BLaER1 treated with 17β-estradiol and CSF1 and Interleukin-3, amounts not matched to agents 10 nM and 100 nM (cell line): Measurements from ENCODE around the gene TBX5.

Experiments
- H3K27ac ChIP-seq, 11 experiments: shearing (Covaris generic); formaldehyde crosslinking; 2 replicates each; pipeline ENCODE4 v1.8.1; 2022
- H3K27me3 ChIP-seq, 11 experiments: shearing (Covaris generic); formaldehyde crosslinking; 2 replicates each; pipeline ENCODE4 v1.8.1; 2022
- H3K36me3 ChIP-seq, 11 experiments: shearing (Covaris generic); formaldehyde crosslinking; 2 replicates each; pipeline ENCODE4 v1.8.1; 2022
- H3K4me1 ChIP-seq, 10 experiments: shearing (Covaris generic); formaldehyde crosslinking; 2 replicates each; pipeline ENCODE4 v1.8.1; 2022
- H3K4me2 ChIP-seq, 11 experiments: shearing (Covaris generic); formaldehyde crosslinking; 2 replicates each; pipeline ENCODE4 v1.8.1; 2022
- H3K4me3 ChIP-seq, 10 experiments: shearing (Covaris generic); formaldehyde crosslinking; 2 replicates each; pipeline ENCODE4 v1.8.1; 2022
- H3K9ac ChIP-seq, 11 experiments: shearing (Covaris generic); formaldehyde crosslinking; 2 replicates each; pipeline ENCODE4 v1.8.1; 2022
- H3K9me3 ChIP-seq, 11 experiments: shearing (Covaris generic); formaldehyde crosslinking; replicated peaks in 1 of 11; 2 replicates each; pipeline ENCODE4 v1.8.1; 2022
- H4K20me1 ChIP-seq, 11 experiments: shearing (Covaris generic); formaldehyde crosslinking; 2 replicates each; pipeline ENCODE4 v1.8.1; 2022
- Cebpa-rat ChIP-seq, 11 experiments: shearing (Covaris generic); IDR thresholded peaks; 2 replicates each; pipeline ENCODE4 v1.8.1; 2022

TBX5 gene

DNA sequence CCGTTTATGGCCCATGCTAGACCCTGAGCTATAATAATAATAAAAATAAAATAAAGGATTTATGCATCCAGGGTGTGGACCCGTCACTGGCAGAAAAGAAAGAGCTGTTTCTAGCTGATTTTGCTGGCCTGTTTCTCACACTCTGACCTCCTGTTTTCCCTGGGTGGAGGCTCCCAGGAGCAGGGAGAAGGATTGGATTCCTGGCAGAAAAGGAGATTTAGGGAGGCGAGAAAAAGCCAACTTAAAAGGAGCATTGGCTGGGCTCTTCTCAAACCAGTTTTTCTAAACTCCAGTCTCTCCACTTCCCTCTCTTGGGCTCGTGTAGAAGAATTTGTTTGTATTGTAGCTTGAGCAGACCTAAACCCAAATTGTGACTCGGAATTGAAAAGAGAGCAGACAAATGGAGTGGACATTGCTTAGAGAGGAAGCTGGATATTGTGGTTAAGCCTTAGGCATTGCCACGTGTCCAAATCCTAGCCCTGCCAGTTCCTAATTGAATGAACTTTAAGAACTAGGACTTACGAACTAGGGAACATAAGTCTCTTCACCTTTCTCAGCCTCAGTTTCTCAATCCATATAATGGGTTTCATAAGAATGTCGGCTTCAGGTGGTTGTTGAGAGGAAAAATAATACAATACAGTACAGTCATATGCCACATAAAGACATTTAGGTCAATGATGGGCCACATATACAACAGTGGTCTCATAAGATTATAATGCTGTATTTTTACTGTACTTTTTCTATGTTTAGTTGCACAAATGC is 14.4 kb upstream of the TBX5 start:
- no peak for TF ChIP-seq Cebpa-rat (IDR thresholded peaks at IDR 0.05)
- Histone ChIP-seq H3K4me1 (peaks cover 4 to 23% (median 14%) of the 10 kb centered on the region in 10 experiments), H4K20me1 (peaks cover 0 to 10% (median 3%) of the 10 kb centered on the region in 11 experiments; a peak in 5 of 22 replicates), H3K27me3 (peaks cover 9 to 39% (median 22%) of the 10 kb centered on the region in 11 experiments), H3K4me3 (no peak overlapping the region), H3K4me2 (no peak overlapping the region), H3K36me3 (no peaks in the 10 kb centered on the region), H3K27ac (no peak overlapping the region), H3K9ac (no peak overlapping the region), H3K9me3 (peaks cover 0 to 17% (median 0%) of the 10 kb centered on the region in 11 experiments; a peak in 8 of 22 replicates)

DNA sequence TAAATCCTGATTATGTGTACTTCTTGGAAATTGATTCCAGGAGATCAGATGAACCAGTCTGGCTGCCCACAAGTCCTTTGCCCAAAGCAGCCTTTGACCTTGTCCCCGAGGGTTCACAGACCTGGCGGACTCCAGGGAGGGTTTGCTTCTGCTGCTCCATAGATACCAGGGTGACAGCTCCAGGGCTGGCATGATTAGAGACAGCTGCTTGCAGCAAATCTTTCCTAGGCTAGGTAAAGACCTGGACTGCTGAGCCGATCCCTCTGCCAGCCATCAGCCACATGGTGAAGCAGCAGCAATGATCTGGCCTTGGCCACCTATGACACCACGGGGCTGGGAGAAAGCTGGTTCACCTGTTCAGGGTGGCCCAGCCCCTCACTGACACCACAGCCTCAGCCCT is 10.1 kb upstream of the TBX5 start:
- no peak for TF ChIP-seq Cebpa-rat (IDR thresholded peaks at IDR 0.05)
- H3K9me3 ChIP-seq: peaks cover 0 to 13% (median 0%) of the 10 kb centered on the region in 11 experiments; a peak in 4 of 22 replicates
- no peaks in the 10 kb centered on the region for H3K36me3 ChIP-seq
- peaks cover 53 to 82% (median 65%) of the 10 kb centered on the region in 11 experiments for H3K27me3 ChIP-seq
- H3K9ac ChIP-seq: no peak overlapping the region
- H3K27ac ChIP-seq: no peak overlapping the region
- no peak overlapping the region for H3K4me2 ChIP-seq
- H3K4me1 ChIP-seq: no peaks in the 10 kb centered on the region
- peaks cover 0 to 45% (median 21%) of the 10 kb centered on the region in 11 experiments; a peak in 11 of 22 replicates for H4K20me1 ChIP-seq
- no peak overlapping the region for H3K4me3 ChIP-seq

GRCh38 chr12:114415525-114415868 is 9.6 kb upstream of the TBX5 start:
- H3K4me1 ChIP-seq: no peaks in the 10 kb centered on the region

DNA sequence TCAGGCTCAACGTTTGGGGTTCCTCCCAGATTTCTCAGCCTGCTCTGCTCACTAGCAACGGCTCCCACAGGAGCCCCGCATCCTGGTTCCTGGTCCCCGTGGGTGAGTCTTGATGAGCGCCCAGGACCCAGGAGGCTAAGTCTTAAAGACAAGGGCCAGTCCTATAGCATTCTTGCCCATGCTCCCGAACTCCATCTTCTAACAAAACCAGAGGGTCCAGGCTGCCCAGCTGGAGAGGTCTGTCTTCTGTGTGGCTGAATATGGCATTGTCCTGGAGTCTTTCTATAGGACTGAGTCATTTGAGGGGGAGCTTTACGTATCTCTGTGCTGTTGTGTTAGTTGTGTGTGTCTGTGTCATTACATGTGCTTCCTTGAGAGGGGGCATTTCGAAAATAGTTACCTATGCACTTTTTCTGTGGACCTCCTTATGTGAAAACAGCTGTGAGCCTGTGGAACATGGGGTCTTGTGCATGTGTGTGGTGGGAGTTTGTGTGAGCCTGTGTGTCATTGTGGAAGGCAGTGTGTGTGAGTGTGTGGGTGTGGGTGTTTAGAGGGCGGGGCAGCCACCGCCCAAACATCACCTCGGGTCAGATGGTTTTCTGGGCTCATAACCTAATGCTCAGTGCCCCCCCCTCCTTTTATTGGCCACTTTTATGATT is 9.1 kb upstream of the TBX5 start:
- peaks cover 0 to 51% (median 21%) of the 10 kb centered on the region in 11 experiments; a peak in 11 of 22 replicates for H4K20me1 ChIP-seq
- no peak overlapping the region for H3K9ac ChIP-seq

More at GRCh38 chr12:114415525-114415868, 9.6 kb upstream of the TBX5 start:
- Histone ChIP-seq H3K4me2 (no peak overlapping the region), H3K4me3 (no peak overlapping the region), H3K36me3 (no peaks in the 10 kb centered on the region), H3K27ac (no peak overlapping the region), H4K20me1 (peaks cover 0 to 50% (median 21%) of the 10 kb centered on the region in 11 experiments; a peak in 11 of 22 replicates), H3K27me3 (peaks cover 58 to 87% (median 71%) of the 10 kb centered on the region in 11 experiments), H3K9ac (no peak overlapping the region), H3K9me3 (peaks cover 0 to 18% (median 4%) of the 10 kb centered on the region in 11 experiments; a peak in 4 of 22 replicates)
- no peak for TF ChIP-seq Cebpa-rat (IDR thresholded peaks at IDR 0.05)

DNA sequence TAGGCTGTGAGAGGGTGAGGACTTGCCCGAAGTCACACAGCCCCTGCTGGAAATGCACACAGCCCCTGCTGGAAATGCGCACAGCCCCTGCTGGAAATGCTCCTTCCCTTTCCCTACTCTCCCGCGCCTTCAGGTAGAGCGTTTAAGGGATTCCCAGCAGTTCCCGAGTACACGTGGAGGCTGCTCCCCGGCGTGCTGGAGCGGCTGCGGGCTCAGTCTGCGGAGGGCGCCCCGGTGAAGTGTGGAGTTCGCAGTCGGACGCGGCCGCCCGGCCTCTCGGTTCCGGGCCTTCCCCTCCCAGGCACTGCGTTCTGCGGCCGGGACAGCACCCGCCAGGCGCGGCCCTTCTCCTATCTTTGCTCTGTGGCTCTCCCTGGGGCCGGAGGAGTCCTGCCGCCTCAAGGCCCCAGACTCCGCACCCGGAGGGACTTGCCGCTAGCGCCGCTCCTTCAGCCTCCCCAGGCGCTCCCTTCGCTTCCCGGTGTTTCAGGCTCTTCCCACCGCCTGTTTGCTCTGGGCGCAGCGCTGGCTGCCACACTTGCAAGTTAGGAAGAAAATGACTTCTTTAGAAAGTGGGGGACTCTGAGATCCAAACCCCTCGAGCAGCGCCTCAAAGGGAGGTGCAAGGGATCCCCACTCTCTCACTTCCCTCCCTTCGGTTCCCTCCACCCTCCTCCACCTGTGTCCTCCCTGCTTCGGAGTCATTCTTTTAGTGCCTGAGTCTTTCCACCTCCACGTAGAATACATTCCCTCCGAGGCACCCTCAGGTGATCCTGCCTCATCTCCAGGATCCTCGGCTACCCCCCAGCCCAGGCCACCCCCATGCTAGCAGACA is 8.3 kb upstream of the TBX5 start:
- Histone ChIP-seq H3K9me3 (peaks cover 3 to 25% (median 9%) of the 10 kb centered on the region in 11 experiments; a peak in 21 of 22 replicates), H3K9ac (no peak overlapping the region), H3K27ac (no peak overlapping the region), H4K20me1 (peaks cover 0 to 58% (median 23%) of the 10 kb centered on the region in 11 experiments; a peak in 11 of 22 replicates), H3K36me3 (no peaks in the 10 kb centered on the region), H3K4me3 (no peak overlapping the region), H3K4me2 (no peak overlapping the region), H3K4me1 (no peaks in the 10 kb centered on the region), H3K27me3 (peaks cover 70 to 90% (median 83%) of the 10 kb centered on the region in 11 experiments)
- TF ChIP-seq Cebpa-rat (IDR thresholded peaks at IDR 0.05): no peak

More for the DNA sequence above, 9.1 kb upstream of the TBX5 start:
- no peak overlapping the region for H3K4me3 ChIP-seq
- H3K4me1 ChIP-seq: no peaks in the 10 kb centered on the region
- TF ChIP-seq Cebpa-rat (IDR thresholded peaks at IDR 0.05): no peak
- peaks cover 63 to 87% (median 76%) of the 10 kb centered on the region in 11 experiments for H3K27me3 ChIP-seq
- no peaks in the 10 kb centered on the region for H3K36me3 ChIP-seq
- peaks cover 0 to 20% (median 4%) of the 10 kb centered on the region in 11 experiments; a peak in 4 of 22 replicates for H3K9me3 ChIP-seq
- H3K4me2 ChIP-seq: no peak overlapping the region
- H3K27ac ChIP-seq: no peak overlapping the region

- no peak overlapping the region for H3K27ac ChIP-seq
- no peak overlapping the region for H3K4me3 ChIP-seq
- no peaks in the 10 kb centered on the region for H3K36me3 ChIP-seq
- H3K4me2 ChIP-seq: no peak overlapping the region
- peaks cover 15 to 37% (median 20%) of the 10 kb centered on the region in 11 experiments for H3K9me3 ChIP-seq
- H3K4me1 ChIP-seq: no peaks in the 10 kb centered on the region
- peaks cover 0 to 58% (median 24%) of the 10 kb centered on the region in 11 experiments; a peak in 12 of 22 replicates for H4K20me1 ChIP-seq
- H3K9ac ChIP-seq: no peak overlapping the region
- peaks cover 82 to 98% (median 95%) of the 10 kb centered on the region in 11 experiments for H3K27me3 ChIP-seq
- TF ChIP-seq Cebpa-rat (IDR thresholded peaks at IDR 0.05): no peak
Observed at GRCh38 chr12:114412825-114413749, 7.1 kb upstream of the TBX5 start.

DNA sequence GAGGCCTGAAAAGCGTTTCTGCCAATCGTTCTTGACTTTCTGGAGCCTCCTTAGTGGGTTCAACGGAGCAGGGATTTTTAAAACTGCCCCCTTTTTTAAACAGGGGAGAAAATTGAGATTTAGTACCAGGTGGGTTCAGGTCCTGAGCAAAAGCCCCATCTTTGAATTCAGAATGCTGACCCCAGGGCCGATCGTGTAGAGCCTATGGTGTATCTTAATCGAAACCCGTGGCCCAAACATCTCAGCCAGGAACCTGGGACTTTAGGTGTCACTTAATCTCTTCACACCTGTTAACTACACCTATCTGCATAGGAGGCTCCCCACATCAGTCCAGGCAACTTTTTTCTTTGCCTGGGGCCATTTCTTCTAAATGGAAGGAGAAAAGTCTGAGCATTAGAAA is 6.4 kb upstream of the TBX5 start:
- H3K36me3 ChIP-seq: no peaks in the 10 kb centered on the region
- peaks cover 0 to 60% (median 24%) of the 10 kb centered on the region in 11 experiments; a peak in 11 of 22 replicates for H4K20me1 ChIP-seq
- H3K4me3 ChIP-seq: no peak overlapping the region
- no peak overlapping the region for H3K9ac ChIP-seq
- H3K27ac ChIP-seq: no peak overlapping the region
- no peaks in the 10 kb centered on the region for H3K4me1 ChIP-seq
- no peak overlapping the region for H3K4me2 ChIP-seq
- H3K27me3 ChIP-seq: peaks cover 90 to 100% (median 96%) of the 10 kb centered on the region in 11 experiments
- H3K9me3 ChIP-seq: peaks cover 23 to 45% (median 28%) of the 10 kb centered on the region in 11 experiments
- no peak for TF ChIP-seq Cebpa-rat (IDR thresholded peaks at IDR 0.05)
